ENCODE data around the gene PRIM1.

DNA sequence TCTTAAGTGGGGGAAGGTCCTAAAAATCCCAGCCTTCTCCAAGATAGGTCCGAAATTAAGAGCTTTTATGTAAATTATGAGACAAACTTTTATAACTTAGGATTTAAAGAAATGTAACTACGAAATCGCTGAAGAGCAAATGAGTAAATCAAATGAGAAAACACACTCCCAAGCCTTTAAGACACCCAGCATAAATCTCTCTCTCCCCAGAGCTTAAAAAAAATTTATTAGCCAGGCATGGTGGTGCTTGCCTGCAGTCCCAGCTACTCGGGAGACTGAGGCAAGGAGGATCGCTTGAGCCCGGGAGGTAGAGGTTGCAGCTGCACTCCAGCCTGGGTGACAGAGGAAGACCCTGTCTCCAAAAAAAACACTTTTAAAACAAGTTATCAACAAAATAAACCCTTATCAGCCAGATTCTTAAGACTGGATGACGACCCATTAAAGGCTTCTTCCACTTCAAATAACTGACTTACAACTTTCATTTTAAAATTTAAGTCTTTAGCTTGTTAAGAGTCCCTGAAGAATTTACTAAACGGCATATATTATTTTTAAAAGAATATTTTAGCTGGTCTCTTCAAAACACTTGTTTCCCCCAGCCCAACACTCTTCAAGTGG lies 67.3 kb downstream of the PRIM1 start:
- TF ChIP-seq, protein P1, sequence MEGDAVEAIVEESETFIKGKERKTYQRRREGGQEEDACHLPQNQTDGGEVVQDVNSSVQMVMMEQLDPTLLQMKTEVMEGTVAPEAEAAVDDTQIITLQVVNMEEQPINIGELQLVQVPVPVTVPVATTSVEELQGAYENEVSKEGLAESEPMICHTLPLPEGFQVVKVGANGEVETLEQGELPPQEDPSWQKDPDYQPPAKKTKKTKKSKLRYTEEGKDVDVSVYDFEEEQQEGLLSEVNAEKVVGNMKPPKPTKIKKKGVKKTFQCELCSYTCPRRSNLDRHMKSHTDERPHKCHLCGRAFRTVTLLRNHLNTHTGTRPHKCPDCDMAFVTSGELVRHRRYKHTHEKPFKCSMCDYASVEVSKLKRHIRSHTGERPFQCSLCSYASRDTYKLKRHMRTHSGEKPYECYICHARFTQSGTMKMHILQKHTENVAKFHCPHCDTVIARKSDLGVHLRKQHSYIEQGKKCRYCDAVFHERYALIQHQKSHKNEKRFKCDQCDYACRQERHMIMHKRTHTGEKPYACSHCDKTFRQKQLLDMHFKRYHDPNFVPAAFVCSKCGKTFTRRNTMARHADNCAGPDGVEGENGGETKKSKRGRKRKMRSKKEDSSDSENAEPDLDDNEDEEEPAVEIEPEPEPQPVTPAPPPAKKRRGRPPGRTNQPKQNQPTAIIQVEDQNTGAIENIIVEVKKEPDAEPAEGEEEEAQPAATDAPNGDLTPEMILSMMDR (IDR thresholded peaks at IDR 0.05), result no peak
- no peak for TF ChIP-seq POLR2A (IDR thresholded peaks at IDR 0.05)

Measured in lower leg skin (tissue), 3 donors.